ENCODE results near the gene WHRN.

The WHRN gene

DNA sequence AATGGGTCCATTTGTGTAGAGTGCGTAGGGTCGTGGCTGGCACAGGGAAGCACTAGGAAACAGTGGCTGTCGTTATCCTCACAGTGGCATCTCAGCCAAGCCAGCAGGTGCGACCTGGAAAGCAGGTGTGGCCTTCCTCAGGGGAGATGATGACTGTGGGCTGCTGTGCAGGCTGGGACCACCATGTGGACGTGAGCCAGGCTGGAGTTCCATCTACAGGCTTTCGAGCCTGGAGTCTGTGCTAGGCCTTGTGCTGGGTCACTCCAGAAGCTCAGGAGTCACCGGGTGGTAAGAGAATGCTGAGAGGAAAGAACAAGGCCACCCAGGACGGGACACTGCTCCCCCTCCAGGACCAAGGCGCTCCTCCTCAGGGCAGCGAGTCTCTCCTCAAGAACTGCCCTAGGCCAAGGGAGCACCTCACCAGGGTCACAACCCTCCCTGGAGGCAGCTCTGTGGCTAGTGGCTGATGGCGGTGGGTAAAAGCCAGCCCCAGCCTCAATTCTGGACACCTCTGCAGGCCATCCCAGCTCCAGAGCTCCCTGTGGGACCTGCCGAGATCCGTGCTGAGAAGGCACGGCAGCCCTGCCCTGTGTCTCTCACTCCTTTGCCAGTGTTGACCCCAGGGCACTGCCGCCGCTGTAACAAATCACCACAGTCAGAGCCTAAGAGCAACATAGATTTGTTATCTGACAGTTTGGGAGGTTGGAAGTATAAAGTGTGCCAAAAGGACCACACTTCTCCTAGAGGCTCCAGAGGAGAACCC, 36.0 kb downstream of the WHRN start:
- DNase-seq, result no peak

DNA sequence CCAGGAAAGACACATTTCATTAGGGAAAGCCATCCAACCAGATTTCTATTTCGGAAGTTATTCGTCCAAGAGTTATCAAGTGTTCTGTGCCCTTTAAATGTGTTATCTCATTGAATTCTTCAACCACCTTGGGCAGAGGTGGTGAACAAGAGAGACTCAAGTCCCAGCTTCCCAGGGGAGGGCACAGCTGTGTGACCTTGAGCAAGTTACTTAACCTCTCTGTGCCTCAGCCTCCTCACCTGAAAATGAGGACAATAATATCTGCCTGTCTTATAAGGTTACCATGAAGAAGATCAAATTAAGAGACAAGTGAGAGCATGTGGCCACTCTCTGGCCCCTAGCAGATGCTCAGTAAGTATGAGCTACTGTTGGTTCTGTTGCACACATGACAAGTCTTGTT, 37.4 kb downstream of the WHRN start:
- DNase-seq, result no peak

DNA sequence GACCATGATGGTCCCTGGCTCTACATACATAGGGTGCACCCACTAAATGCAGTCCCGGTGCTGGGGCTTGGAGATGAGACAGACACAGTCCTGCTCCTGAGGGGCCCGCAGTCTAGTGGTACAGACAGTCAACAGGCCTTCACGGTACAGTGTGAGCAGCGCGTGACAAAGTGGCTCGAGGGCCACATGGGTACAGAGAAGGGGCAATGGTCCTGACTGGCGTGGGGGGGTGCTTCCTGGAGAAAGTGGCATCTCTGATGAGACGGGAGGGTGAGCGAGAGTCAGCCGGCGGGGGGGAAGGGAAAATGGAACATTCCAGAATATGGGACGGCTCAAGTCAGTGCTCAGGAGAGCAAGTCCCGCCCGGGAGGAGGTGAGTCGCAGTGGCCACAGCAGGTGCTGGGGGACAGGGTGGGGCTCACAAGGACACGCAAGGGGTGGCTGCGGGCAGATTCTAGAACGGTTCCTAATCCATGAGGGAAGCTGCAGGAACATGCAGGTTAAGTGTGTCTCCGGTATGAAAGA, 38.0 kb downstream of the WHRN start:
- DNase-seq, result no peak

DNA sequence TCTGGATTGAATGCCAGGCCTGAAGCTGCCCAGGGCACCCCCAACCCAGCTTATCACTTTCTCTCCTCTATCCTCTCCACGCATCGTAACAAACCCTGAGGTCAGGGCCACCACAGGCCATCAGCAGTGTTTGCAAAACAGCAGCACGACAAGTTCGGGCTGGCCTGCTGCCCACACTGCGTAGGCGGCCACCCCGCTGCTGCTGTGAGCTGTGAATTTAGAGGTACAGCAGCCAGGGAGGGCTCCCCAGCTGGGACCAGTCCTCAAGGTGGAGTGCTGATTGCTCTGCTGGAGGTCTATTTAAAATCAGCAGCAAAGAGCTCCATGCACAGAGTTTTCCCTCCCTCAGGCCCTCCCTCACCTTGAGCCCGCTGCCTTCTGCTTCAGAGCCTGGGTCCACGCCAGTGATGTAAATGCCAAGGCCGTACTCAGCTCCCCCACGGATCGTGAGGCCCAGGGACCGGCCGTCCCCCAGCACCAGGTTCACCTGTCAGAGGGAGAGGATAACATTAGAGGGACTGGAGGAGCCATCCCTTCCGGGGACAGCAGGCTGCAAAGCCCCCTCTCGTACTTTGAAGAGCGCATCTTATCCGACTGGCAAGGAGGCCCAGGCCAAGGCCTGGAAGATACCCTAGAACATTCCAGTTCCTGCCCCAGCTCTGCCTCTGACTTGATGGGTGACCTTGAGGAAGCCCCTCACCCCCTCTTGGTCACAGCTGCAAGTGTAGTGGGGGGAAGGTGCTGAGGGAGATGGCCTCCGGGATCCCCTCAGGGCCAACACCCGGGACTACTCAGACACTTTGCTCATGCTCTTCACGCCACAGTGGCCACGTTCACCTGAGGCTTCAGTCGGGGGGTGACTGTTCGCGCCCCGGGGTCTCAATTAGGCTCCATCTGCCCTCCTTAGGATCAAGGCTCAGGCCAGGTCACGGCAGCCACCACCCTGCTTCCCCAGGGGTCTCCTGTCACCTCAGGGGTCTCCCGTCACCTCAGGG, 39.1 kb downstream of the WHRN start:
- no peak for DNase-seq

DNA sequence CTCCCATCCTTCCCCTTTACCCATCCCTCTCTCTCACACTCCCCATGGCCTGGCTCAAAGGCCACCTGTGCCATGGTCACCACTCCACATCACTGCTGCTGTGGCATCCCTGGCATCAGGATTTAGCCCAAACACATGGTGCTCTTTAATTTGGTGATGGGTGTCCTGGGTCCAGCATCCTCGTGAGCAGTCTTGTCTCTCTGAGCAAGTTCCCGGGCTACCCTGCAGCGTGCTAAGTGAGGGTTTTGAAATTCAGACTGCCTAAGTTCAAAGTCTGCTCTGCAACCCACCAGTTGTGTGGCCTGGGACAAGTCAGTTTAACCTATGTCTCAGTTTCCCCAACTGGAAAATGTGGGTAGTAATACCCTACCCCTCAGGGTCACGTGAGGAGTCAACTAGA, 39.9 kb downstream of the WHRN start:
- no peak for DNase-seq

DNA sequence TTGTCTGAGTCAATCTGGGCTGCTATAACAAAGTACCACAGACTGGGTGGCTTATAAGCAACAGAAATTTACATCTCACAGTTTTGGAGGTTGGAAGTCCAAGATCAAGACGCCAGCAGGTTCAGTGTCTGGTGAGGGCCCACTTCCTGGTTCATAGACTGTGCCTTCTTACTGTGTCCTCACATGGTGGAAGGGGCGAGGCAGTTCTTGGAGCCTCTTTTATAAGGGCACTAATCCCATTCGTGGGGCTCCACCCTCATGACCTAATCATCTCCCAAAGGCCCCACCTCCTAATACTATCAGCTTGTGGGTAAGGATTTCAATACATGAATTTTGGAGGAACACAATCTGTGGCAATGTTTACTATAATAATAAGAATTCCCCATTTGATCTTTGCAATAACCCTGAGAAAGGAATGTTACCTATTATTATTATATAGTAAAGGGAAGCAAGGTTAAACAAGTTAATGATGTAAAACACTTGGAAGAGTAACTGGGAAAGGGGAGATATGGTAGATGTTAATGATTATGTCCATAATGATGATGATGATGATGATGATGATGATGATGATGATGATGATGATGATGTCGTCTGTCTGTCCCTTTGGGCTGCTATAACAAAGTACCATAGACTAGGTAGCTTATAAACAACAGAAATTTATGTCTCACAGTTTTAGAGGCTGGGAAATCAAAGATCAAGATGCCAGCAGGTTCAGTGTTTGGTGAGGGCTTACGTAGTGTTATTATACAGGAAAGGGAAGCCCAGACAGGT, 40.8 kb downstream of the WHRN start:
- DNase-seq, result no peak

DNA sequence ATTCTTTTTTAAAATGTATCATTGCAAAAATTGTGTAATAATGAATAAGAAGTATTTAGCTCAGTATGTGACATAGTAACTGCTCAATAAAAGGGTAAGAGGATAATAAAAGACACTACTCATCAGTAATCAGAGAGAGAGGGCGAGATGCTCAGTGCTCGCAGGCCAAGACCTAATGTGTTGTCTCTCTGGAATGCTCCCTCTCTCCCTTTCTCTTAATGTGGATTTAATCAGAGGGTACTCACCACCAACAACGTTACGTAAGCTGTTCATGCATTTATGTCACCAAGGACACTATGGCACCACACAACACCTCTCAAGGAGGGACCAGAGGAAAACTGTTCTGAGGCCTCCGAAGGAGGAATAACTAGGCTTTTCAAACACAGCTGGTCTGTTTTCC, 42.5 kb downstream of the WHRN start:
- DNase-seq, result no peak

DNA sequence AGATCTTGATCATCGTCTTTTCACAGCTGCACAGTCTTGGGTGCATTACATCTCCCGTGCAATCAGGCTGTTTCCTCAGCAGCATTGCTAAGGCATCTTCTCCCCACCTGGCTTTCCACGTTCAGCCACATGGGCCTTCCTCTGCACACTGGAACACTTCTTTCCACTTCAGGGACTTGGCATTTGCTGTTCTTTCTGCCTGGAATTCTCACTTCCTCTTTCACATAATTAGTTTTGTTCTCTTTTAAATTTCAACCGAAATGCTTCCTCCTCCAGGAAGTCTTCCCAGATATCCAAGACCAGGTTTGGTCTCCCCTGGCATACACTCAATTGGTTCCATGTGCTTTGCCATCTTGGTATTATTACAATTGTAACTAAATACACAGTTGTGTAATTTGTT, 43.8 kb downstream of the WHRN start:
- DNase-seq, result no peak

DNA sequence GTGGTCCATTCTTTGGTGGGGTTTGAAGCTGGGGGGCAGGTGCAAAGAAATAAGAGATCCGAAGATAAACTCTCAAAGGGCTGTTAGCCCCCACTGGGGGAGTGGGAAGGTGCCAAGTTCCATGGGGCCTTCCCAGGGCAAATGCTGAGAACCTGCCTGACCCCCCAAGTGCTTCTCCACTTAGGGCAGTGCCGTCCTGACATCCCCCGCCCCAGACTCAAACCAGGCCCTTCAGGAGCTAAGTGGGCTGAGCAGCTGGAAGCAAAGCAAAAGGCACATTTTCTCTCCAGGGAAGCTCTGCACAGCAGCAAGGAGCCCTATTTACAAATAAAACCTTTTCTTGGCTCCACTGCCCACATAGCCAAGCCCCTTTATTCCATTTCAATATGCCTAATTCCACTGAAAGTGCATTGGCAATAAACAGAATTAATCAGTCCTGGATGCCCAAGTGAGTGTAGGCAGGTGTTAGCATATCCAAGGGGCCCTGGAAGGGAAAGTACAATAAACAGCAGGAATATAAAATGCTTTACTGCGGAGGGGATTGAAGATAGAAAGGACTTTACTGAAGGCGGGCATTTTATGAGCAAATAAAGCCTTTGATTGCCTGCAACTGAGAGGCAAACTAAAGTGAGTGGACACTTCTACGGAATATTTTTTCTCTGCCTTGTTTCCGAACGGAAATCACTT, 44.6 kb downstream of the WHRN start:
- no peak for DNase-seq

DNA sequence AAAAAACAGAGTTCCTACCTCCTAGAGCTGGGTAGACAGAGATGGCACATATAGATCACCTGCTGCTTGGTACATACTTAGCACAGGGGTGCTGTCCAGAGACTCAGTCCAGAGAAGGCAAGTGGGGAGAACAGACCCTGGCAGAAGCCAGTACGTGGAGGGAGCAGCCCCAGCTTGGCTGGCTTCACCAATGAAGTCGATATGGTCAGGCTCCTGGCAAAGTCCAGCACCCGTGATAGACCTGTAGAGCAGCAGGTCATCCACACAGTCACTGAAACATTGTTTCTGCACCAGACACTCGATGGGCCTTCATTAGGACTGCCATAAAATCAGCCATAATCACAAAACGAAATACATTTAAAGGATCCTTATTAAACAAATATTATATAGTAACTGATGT, 45.8 kb downstream of the WHRN start:
- no peak for DNase-seq

DNA sequence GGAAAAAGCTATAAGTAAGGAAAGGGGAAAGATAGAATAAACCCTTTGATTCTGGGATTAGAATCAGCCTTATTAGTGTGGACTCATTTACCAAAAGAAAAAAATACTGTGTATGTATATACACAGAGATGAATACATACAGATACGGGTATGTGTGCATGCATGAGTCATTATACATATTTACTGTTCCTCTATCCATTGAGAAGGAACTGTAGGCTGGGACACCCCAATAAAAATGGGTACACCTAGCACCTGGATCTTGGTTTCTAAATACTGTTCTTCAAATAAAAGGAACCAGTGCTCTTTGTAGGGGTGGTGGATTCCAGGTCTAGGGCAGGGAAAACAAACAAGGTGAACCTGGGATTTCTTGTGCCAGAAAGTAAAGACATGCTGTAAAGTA, 48.3 kb downstream of the WHRN start:
- DNase-seq, result no peak

DNA sequence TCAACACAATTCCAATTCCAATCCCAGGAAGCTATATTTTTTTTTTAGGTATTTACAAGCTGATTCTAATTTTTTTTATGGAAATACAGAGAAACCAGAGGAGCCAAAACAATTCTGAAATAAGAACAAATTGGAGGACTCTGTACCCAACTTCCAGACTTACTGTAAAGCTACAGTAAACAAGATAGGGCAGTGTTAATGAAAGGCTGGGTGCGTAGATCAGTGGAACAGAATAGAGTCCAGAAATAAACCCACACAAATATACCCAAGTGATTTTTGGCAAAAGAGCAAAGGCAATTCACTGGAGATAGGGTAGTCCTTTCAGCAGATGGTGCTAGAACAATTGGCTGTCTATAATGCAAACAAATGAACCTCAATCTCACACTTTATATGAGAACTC, 50.6 kb downstream of the WHRN start:
- no peak for DNase-seq

DNA sequence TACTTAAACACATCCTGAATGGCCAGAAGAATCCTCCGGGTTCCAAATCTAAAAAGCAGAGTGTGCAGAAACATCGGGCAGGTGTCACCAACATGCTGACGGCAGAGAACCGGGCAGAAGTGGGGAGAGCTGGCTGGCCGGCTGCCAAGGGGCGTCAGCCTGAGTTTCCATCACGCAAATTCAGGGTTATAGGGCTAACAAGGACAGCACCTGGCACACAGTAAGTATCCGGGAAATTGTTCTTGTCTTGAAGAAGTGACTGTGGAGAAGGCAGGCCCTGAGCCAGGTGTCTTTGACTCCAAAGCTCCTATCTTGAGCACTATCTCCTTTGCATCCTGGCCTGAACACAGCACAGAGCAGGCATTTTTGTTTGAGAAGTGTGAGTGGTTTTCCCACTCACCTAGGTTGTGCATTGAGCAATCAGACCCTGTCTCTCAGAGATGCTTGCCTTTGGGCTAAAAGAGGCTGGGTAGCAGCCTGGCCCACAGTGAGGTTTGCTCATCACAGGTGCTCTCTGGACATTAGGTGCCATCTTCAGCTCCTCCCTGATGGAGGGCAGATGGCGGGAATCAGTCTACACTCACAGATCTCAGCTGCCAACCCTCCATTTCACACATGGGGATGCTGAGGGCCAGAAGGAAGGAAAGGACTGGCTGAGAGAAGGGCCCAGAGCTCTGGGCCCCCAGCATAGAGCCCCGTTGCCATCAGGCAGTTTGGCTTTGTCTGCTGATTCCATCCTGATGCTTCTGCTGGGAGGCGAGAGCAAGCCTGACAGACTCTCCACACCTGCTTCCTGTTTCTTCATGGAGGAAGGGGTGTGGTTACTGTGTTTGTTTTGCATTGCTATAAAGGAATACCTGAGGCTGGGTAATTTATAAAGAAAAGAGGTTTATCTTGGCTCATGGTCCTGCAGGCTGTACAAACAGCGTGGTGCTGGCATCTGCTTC, 52.8 kb downstream of the WHRN start:
- no peak for DNase-seq

DNA sequence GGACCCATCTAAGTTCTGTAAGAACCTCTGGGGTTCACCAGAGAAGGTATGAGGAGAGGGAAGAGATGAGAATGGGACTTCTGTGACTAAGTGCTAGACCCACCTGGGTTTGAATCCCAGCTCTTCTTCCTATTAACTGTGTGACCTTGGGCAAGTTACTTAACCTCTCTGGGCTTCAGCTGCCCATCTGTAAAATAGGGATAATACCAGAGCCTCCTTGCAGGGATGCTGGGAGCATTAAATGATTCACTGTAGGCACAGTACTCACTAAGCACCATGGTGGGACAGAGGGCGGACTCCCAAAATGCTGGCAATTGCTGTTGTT, 53.6 kb downstream of the WHRN start:
- no peak for DNase-seq

DNA sequence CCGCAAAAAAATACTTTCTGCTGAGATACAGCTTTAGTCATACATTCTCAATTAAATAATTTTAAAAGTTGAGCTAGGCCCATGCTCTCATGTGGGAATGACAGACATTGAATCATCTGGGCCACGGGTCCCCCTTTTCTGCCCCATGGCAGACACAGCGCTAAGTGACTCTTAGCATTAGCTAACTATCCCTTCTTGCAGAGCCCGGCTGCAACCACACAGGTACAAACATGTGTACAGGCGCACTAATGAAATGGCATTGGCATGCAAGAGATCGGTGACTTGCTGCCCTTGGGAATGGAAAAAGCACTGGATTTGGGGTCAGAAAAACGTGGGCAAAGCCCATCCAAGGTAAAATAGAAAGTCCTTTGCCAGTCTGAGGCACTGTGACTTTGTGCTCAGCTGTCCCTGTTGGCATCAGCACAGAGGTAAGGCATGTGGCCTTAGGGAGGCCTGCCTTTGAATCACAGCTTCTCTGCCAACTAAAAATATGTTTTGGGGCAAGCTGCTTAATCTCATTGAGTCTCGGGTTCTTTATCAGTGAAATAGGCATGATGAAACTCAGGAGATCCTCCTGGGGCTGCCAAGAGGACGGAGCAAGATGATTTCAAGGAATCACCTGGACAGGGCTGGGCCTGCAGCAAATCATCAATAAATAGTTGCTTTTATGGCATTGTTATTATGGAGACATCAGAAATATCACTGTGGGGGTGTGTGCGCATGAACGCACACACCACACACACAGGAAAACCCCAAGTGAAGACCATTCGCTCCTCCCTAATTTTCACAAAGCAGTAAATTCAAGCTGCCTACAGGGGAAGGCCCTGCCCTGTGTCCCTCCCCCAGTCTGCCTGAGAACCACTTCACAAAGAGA, 54.2 kb downstream of the WHRN start:
- no peak for DNase-seq

DNA sequence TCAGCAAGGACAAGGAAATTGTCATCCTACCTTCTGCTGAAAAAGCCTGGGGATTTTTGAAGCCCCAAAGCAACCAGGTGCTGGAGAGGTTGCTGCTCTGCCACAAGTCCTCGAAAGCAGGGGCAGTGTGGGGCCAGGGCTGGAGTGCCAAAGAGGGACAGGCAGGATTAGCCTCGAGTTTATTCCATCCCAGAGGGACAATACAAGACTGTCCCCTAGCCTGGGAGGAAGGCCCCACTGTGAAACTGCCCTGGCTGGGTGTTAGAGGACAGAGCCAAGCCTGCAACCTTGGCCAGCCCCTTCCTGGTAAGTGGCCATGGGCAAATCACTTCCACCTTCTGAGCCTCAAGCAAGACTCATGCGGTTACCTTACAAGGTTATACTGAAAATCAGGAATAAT, 55.1 kb downstream of the WHRN start:
- DNase-seq, result no peak

DNA sequence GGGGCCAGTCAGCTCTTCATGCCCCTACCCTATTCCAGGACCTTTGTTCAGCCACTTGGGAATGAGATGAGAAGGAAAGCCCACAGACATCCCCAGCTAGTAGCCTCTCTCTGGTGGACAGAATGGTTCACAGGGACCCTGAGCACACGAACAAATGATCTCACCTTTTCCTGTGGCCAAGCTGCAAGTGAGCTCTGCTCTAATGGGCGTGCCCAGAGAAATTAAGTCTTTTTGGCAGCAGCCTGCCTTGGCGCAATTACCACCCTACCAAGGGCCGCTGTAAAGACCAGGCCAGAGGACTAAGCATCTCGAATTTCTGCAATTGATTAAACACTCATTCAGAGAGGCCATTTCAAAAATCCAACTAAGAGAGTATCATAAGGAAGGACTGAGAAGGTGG, 56.0 kb downstream of the WHRN start:
- no peak for DNase-seq

DNA sequence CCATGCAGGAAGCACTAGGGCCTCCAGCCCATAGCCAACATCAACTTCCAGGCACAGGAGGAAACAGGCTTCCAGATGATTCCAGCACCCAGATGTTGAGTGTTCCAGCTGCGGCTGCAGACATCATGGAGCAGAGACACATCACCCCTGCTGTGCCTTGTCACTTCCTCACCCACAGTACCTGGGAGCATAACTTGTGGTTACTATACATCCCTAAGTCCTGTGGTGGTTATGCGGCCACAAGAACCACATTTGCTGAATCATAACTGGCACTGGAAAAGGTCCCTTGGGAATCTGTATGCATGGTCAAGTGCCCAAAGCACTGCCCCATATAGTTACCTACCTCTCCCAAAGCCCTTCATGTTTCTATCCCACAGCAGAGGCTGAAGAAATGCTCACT, 56.6 kb downstream of the WHRN start:
- DNase-seq, result no peak

DNA sequence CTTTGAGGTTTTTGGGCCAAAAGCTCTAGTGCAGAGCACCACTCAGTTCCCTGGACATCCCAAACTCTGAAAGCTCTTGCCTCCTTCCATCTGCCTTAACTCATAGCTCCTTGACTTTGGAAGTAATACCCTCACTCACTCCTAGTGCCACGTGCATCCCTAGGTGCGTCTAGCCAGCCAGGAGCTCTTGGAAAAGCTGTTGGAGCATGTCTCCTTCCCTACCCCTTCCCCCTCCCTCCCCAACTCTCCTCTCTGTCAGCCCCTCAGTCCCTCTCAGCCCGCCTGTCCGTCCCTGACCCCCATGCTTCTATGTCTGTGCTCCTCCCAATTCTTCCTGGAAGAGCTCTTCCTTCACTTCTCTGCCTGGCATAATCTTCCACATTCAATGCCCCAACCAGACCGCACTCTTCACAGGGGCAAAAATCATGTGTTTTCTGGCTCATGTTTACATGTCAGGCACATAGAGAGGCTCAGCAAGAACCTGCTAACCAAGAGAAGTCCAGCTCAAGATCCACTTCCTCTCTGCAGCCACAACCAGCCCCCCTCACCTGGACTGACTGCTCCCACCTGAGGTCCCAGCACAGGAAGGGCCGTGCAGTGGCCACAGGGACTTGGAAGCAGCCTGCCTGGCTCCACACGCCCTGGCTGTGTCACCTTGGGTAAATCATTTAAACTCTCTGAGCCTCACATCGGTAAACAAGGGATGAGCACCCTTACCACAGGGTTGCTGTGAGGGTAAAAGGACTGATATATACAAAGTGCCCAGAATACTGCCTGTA, 58.4 kb downstream of the WHRN start:
- no peak for DNase-seq

DNA sequence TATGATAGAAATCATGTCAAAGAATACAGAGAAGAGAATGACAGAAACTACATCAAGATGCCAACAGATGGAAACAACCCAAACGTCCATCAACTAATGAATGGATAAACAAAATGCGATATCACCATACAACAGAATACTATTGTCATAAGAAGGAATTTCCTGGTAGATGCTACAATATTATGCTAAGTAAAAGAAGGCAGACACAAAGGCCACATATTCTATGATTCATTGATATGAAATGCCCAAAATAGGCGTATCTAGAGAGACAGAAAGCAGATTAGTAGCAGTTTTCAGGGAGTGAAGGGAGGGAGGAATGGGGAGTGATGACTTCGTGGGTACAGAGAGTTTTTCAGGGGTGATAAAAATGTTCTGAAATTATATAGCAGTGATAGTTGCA, 59.2 kb downstream of the WHRN start:
- DNase-seq, result no peak
